Measurements from ENCODE around the gene NTNG1. TPM values are rescaled to one million over a fixed set of nuclear protein-coding genes. Genes with fewer than 3 reads are reported as not detected.

Gene NTNG1
- total RNA-seq, 2 experiments from 2014 or later, result 1.1 TPM; not detected in 1

DNA sequence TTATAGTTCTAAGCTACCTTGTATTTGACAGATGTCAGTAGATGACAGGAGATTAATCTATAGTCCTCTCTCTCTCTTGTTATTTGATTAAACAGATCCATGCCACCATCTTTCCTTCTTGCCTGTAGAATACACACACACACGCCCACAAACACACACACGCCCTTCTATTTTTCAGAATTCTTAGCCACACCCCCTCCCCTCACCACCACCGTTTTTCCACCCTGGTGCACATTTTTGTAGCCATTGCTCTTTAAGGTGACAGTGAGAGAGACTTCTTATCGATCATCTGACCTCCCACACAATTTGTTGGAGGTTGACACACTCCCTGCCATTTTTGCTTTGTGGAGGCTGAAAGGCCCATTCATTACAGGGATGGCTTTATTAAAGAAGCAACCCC is 123.2 kb downstream of the NTNG1 start:
- Mint-ChIP-seq H3K27me3 (peaks cover 2% of the 10 kb centered on the region), H3K27ac (no peak overlapping the region), H3K4me3 (no peak overlapping the region), H3K36me3 (no peaks in the 10 kb centered on the region), H3K9me3 (ENCODE audit: low read depth) (no peaks in the 10 kb centered on the region), H3K4me1 (no peaks in the 10 kb centered on the region)
- ATAC-seq, result no peak
- no peak for DNase-seq
- CTCF ChIA-PET, result no interaction called here

DNA sequence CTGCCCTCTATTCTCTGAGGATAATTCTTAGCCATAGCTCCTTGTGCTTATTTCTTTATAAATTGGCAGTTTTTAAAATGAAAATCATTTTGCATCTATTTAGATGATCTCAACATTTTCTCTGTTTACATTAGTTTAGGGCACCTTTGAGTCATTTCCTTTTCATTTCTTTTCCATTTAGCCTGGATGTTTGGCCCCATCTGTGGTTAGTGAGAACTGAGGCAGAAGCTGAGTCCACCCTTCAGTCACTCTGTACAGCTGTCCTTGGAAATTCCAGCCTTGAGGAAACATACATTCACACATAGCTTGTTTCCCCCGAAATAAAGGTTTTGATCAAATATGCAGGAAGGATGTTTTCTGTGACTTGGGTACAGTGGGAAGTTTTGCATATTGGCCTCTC is 123.7 kb downstream of the NTNG1 start:
- CTCF ChIA-PET, result no interaction called here

DNA sequence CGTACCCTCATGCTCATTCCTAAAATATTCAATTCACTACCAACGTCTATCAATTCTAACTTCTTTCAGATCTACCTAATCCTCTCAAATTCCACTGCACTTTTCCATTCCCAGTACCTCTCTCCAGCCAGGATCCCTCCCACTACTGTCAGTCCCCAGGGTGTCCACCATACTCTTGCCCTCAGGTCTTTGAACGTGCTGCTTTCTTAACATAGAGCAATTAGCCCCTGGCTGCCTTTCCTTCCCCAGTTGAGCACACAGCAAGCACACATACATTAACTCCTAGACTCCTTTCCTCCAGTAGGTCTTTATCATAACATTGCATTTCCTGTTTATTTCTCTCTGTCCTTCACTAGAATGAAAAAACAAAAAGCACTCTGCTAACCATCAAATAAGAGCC is 126.7 kb downstream of the NTNG1 start:
- no peaks in the 10 kb centered on the region for H3K9me3 Mint-ChIP-seq (ENCODE audit: low read depth)
- H3K27ac Mint-ChIP-seq, result no peak overlapping the region
- DNase-seq (no peak), ATAC-seq (no peak)
- H3K27me3 Mint-ChIP-seq, result no peaks in the 10 kb centered on the region
- CTCF ChIA-PET, result no interaction called here
- no peak overlapping the region for H3K4me3 Mint-ChIP-seq
- H3K4me1 Mint-ChIP-seq, result no peaks in the 10 kb centered on the region
- no peaks in the 10 kb centered on the region for H3K36me3 Mint-ChIP-seq

More for the DNA sequence above, 123.7 kb downstream of the NTNG1 start:
- no peaks in the 10 kb centered on the region for H3K4me1 Mint-ChIP-seq
- no peak overlapping the region for H3K27ac Mint-ChIP-seq
- no peaks in the 10 kb centered on the region for H3K36me3 Mint-ChIP-seq
- H3K4me3 Mint-ChIP-seq, result no peak overlapping the region
- no peak for DNase-seq
- no peak for ATAC-seq
- no peaks in the 10 kb centered on the region for H3K9me3 Mint-ChIP-seq (ENCODE audit: low read depth)
- H3K27me3 Mint-ChIP-seq, result peaks cover under 1% of the 10 kb centered on the region

DNA sequence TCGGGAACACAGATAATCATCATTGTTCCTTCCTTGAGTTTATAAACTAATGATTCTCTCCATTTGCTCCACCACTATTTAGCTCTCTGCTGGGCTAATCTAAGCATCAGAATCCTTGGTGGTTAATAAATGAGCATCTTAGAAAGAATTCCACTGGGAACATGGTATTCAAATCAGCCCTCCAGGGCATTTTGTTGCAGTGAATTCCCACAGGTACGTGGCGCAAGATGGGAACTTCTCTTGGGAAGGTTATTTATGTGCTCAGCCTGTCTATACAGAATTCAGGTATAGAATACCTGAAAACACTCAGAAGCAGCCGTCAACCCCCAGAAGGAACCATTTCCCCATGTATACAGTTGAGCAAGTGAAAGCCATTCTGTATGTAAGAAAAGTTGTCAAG is 131.5 kb downstream of the NTNG1 start:
- H3K9me3 Mint-ChIP-seq (ENCODE audit: low read depth), result no peaks in the 10 kb centered on the region
- H3K27ac Mint-ChIP-seq, result no peak overlapping the region
- ATAC-seq (no peak), DNase-seq (no peak)
- CTCF ChIA-PET, result no interaction called here
- H3K27me3 Mint-ChIP-seq, result no peaks in the 10 kb centered on the region
- H3K4me3 Mint-ChIP-seq, result no peak overlapping the region
- H3K36me3 Mint-ChIP-seq, result no peaks in the 10 kb centered on the region
- no peaks in the 10 kb centered on the region for H3K4me1 Mint-ChIP-seq

DNA sequence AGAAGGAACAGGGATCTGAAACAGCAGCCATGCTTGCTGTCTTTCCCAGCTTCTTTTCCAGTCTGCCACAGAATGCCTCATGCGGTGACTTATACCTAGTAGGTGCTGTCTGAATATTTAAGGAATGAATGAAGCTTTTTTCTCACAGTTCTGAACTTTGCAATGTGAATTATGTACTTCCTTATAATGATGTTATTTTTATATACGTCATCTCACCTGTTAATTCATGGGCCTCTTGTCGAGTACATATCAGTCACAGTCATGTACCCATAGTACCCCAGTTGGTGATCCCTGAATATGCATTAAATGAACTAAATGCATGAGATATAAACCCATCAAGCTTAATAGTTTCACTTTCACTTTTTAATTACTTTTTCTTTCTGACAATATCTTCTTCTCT is 132.7 kb downstream of the NTNG1 start:
- H3K27ac Mint-ChIP-seq, result no peak overlapping the region
- CTCF ChIA-PET, result no interaction called here

DNA sequence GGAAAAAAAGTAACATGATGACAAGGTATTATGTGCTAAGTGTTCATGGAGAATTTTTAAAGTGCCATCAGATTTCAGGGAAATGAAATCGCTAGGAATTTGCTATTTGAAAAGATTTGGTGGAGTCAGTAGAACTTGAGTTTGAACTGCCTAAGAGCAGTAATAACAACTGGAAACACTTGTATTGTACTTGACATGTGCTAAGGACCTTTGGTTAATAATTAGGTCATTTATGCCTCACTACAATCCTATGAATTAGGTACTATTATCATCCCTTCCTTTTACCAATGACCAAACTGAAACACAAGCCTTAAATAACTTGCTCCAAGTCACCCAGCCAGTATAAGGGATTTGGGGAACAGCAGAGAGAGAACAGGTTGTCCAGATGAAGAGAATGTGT is 133.4 kb downstream of the NTNG1 start:
- Mint-ChIP-seq H3K27ac (no peak overlapping the region), H3K9me3 (ENCODE audit: low read depth) (no peaks in the 10 kb centered on the region), H3K4me3 (no peak overlapping the region), H3K27me3 (no peaks in the 10 kb centered on the region), H3K36me3 (no peaks in the 10 kb centered on the region), H3K4me1 (no peaks in the 10 kb centered on the region)
- CTCF ChIA-PET, result no interaction called here
- ATAC-seq (no peak), DNase-seq (no peak)

More for the DNA sequence above, 132.7 kb downstream of the NTNG1 start:
- Mint-ChIP-seq H3K4me3 (no peak overlapping the region), H3K4me1 (no peaks in the 10 kb centered on the region), H3K36me3 (no peaks in the 10 kb centered on the region), H3K27me3 (no peaks in the 10 kb centered on the region), H3K9me3 (ENCODE audit: low read depth) (no peaks in the 10 kb centered on the region)
- DNase-seq (no peak), ATAC-seq (no peak)

DNA sequence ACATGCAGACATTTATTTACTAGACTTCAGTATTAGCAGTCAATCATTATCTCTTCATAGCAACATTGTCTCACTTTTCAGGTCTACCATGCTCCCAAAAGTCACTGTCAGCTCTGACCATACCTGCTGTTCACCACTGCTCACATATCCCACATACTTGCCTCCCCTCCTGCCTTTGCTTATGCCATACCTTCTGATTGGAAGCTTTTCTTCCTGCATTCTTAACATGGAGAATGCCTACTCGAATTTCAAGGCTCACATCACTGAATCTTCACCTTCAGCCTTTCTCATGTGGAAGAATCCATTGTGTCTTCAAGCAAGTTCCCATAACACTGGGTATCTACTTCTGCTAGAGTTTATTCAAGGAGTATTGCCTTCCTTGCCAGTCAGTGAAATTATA is 135.4 kb downstream of the NTNG1 start:
- ATAC-seq (no peak), DNase-seq (no peak)
- CTCF ChIA-PET, result no interaction called here
- Mint-ChIP-seq H3K36me3 (no peaks in the 10 kb centered on the region), H3K27ac (no peak overlapping the region), H3K4me1 (no peaks in the 10 kb centered on the region), H3K4me3 (no peak overlapping the region), H3K27me3 (no peaks in the 10 kb centered on the region), H3K9me3 (ENCODE audit: low read depth) (no peaks in the 10 kb centered on the region)

DNA sequence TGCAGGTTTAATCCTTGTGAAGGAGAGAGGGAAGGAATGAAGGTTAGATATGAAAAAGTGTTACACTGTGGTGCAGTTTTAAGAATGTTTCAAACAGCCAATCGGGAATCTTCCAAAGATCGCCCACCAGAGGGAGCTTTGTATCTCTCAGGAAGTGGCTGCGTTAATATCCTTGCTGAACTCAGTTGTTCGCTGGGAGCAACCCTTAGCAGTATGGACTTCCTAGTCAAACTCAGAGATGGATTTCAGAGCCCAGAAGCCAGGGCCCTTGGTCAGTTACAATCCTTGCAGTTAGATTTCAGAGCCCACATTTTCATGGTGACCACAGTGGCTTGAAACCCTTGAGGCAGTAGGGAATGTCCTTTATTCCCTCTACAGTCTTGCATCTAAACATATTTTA is 136.2 kb downstream of the NTNG1 start:
- Mint-ChIP-seq H3K4me3 (no peak overlapping the region), H3K27me3 (no peaks in the 10 kb centered on the region), H3K36me3 (no peaks in the 10 kb centered on the region), H3K9me3 (ENCODE audit: low read depth) (no peaks in the 10 kb centered on the region), H3K4me1 (no peaks in the 10 kb centered on the region), H3K27ac (no peak overlapping the region)
- CTCF ChIA-PET, result no interaction called here
- no peak for DNase-seq
- ATAC-seq, result no peak

DNA sequence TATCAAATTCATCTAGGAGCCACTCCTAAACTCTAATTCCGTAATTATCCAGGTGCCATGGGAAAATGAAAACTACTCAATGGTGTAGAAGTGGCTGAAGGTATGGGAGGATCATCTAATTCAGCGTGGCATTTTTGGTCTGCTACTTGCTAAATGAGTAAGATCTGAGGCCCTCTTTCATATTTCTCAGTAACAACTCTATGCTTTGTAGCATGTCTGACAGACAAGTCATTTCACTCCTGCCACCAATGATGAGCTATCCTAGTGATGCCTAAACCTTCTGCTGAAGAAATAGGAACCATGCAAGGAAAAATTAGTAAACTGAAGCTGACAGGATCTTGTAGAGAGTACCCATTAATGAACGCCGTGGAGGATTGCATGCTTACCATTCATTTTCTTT is 145.3 kb downstream of the NTNG1 start:
- H3K36me3 Mint-ChIP-seq, result no peaks in the 10 kb centered on the region
- H3K27ac Mint-ChIP-seq, result no peak overlapping the region
- DNase-seq (no peak), ATAC-seq (no peak)
- CTCF ChIA-PET, result no interaction called here
- peaks cover 4% of the 10 kb centered on the region for H3K27me3 Mint-ChIP-seq
- peaks cover 4% of the 10 kb centered on the region for H3K4me1 Mint-ChIP-seq
- H3K4me3 Mint-ChIP-seq, result no peak overlapping the region
- no peaks in the 10 kb centered on the region for H3K9me3 Mint-ChIP-seq (ENCODE audit: low read depth)

DNA sequence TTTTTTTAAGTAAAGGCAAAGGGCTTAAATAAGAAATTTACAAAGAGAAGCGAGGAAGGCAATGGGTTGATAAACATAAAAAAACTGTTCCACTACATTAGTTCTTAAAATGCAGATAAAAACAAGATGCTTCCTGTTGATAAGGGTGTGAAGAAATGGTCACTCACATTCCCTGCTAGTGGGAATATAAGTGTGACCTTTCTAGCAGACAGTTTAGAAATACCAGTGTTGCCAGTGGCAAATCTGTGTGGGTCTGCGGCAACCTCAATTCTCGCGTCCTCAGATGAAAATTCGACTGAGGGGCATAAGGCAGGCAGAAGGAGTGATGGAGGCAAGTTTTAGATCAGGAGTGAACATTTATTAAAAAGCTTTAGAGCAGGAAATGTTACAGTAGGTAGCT is 151.1 kb downstream of the NTNG1 start:
- Mint-ChIP-seq H3K27me3 (no peaks in the 10 kb centered on the region), H3K9me3 (ENCODE audit: low read depth) (no peaks in the 10 kb centered on the region), H3K36me3 (no peaks in the 10 kb centered on the region), H3K4me1 (no peaks in the 10 kb centered on the region), H3K4me3 (no peak overlapping the region), H3K27ac (no peak overlapping the region)
- no peak for DNase-seq
- ATAC-seq, result no peak
- CTCF ChIA-PET, result no interaction called here

DNA sequence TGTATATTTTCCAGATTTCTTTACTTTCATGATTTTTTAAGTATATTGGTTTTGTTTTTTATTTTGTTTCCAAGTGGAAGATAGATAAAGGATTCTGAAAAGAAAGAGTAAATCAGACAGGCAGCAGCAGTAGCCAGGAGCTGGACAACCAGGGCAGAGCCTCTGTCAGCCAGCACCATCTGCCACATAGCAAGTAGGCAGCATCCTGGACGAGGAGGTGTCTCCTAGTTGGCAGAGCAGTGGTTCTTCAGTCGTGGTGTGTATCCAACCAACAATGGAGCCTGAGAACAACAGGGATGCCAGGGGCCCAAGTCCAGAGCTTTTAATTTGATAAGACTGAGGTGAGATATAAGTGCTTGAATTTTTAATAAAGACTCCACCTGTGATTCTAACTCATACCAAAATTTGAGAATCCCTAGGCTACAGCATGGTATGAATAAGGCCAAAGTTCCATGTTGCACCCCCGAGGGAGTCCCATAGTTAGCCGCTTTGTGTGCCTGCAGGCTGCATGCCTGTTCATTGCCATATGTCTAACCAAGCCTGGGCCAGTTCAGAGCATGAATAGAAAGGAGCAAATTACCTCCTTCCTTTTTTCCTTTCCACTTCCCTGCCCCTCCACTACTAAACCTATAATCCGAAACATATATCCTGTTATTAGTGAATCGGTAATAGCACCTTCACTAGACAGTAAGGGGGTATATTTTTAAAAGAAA is 153.2 kb downstream of the NTNG1 start:
- ATAC-seq (no peak), DNase-seq (no peak)
- Mint-ChIP-seq H3K4me1 (no peaks in the 10 kb centered on the region), H3K36me3 (no peaks in the 10 kb centered on the region), H3K9me3 (ENCODE audit: low read depth) (no peaks in the 10 kb centered on the region), H3K27me3 (no peaks in the 10 kb centered on the region), H3K4me3 (no peak overlapping the region), H3K27ac (no peak overlapping the region)
- CTCF ChIA-PET, result no interaction called here

DNA sequence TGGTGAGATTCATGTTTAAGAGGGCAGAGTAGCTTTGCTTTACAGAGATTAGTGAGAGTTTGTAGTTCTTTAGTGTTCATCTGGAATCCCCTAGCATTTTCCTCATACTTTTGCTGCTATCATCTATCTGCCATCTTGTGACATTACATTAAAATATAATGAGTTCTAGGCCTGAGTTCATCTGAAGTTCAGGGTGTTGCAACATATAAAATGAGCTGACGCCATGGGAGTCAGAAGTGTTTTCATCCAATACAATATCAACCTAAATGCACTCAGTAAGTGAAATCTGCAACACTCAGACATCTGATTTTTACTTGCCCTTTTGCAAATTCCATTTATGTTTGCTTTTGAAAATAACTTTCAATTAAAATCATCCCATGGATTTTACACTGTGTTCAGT is 153.8 kb downstream of the NTNG1 start:
- CTCF ChIA-PET, result no interaction called here
- H3K9me3 Mint-ChIP-seq (ENCODE audit: low read depth), result no peaks in the 10 kb centered on the region
- no peak overlapping the region for H3K4me3 Mint-ChIP-seq
- no peaks in the 10 kb centered on the region for H3K4me1 Mint-ChIP-seq
- H3K36me3 Mint-ChIP-seq, result no peaks in the 10 kb centered on the region
- no peaks in the 10 kb centered on the region for H3K27me3 Mint-ChIP-seq
- DNase-seq (no peak), ATAC-seq (no peak)
- H3K27ac Mint-ChIP-seq, result no peak overlapping the region

DNA sequence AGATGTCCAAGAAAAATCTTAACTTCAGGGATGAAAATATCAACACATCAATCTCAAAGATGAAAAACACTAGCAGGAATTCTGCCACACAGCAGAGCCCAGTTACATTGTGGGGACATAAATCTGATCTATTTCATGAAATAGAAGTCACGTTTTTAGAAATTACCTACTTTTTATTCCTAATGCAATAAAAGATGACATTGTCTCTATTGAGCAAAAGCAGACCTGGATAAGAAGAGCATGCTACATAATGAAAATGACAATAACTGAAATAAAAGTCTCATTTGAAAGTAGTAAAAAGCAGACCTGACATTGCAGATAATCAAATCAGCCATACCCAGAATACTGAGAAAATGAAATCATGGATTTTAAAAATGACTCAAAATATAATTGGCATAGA is 156.8 kb downstream of the NTNG1 start:
- Mint-ChIP-seq H3K27ac (no peak overlapping the region), H3K4me3 (no peak overlapping the region), H3K4me1 (no peaks in the 10 kb centered on the region), H3K36me3 (no peaks in the 10 kb centered on the region), H3K27me3 (no peaks in the 10 kb centered on the region), H3K9me3 (ENCODE audit: low read depth) (no peaks in the 10 kb centered on the region)
- CTCF ChIA-PET, result no interaction called here
- DNase-seq (no peak), ATAC-seq (no peak)

DNA sequence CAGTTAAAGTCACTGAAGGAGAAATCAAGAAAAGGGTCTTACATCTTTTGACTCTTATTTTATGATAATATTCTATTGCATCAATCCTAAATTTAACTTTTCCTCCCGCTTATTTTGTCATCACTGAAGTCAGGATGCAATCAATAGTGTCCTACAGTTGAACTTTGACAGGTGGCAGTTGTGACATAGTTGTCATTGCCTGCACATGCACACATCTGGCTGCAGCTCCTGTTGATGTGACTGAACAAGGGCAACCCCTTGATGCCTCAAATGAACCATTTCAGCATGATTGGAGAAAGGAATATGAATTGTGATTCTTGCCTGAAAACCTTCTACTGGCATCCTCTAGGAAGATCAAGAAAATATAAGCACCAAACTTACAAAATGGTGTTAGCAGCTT is 157.7 kb downstream of the NTNG1 start:
- Mint-ChIP-seq H3K4me3 (no peak overlapping the region), H3K36me3 (no peaks in the 10 kb centered on the region), H3K27ac (no peak overlapping the region), H3K27me3 (no peaks in the 10 kb centered on the region), H3K4me1 (no peaks in the 10 kb centered on the region), H3K9me3 (ENCODE audit: low read depth) (no peaks in the 10 kb centered on the region)
- DNase-seq, result no peak
- CTCF ChIA-PET, result no interaction called here
- no peak for ATAC-seq

DNA sequence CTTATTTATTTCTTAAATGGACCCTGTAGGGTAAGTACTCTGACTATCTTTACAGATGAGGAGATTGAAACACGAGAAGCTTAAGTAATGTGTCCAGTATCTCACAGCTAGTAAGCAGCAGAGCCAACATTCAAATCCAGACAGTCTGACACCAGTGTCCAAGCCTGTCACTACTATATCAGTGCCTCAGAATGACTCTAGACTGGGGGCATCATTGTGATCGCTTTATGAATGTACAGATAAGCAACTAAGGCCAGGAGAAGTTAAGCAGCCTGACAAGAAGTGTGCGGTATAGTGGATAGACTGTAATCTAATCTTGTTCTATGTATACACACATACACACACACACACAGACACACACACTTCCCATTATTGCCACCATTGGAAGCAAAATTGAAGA is 158.7 kb downstream of the NTNG1 start:
- CTCF ChIA-PET, result no interaction called here
- DNase-seq, result no peak

More for the DNA sequence above, 158.7 kb downstream of the NTNG1 start:
- no peaks in the 10 kb centered on the region for H3K36me3 Mint-ChIP-seq
- no peaks in the 10 kb centered on the region for H3K4me1 Mint-ChIP-seq
- no peak for ATAC-seq
- H3K27me3 Mint-ChIP-seq, result no peaks in the 10 kb centered on the region
- no peak overlapping the region for H3K27ac Mint-ChIP-seq
- H3K9me3 Mint-ChIP-seq (ENCODE audit: low read depth), result no peaks in the 10 kb centered on the region
- H3K4me3 Mint-ChIP-seq, result no peak overlapping the region
